Loucy (cell line): ENCODE measurements around the gene SMAD7.

ENCODE experiments used
- CTCF ChIP-seq: fragments of 200-600 bp; sonication (generic); conservative IDR thresholded peaks from 2 replicates; pipeline ENCODE4 v1.5.1; 2014; ENCODE audit warnings: mild to moderate bottlenecking, antibody characterized with exemption, low read length
- EZH2phosphoT487 ChIP-seq: fragments of 200-600 bp; IDR thresholded peaks from 2 replicates; pipeline ENCODE4 v1.6.1; 2018; ENCODE audit warnings: antibody characterized with exemption, mild to moderate bottlenecking, moderate library complexity, borderline replicate concordance

GRCh38 chr18:48933578-48934414 lies 17.0 kb downstream of the SMAD7 start:
- TF ChIP-seq CTCF (no peak), EZH2phosphoT487 (no peak)
